ENCODE measurements around the gene ZNF607. TPM values are rescaled to one million over a fixed set of nuclear protein-coding genes. Genes with fewer than 3 reads are reported as not detected.
A peak's percentile ranks its signal among the peaks of the same experiment; 100 is the strongest.
"Not testable (repeated sequence)": the region's sequence is repeated elsewhere in the genome, so short reads cannot be mapped to it uniquely, and the experiment has no call there.

ZNF607 gene
- total and polyA plus RNA-seq, 2 experiments from 2014 or later = 4.5 to 28.3 TPM

- H3K36me3 ChIP-seq = peaks cover 21% of the 10 kb centered on the region
- DNase-seq (ENCODE audit: low read depth in 1 of 2, low spot score in 1 of 2) = no peak
- H3K9me3 ChIP-seq (ENCODE audit: low read depth) = no peaks in the 10 kb centered on the region
- no peak for TF ChIP-seq CTCF (IDR thresholded peaks at IDR 0.05; ENCODE audit: low read depth, low read length)
- H3K4me1 ChIP-seq (ENCODE audit: low read depth) = no peaks in the 10 kb centered on the region
- no peak overlapping the region for H3K27ac ChIP-seq
- H3K4me3 ChIP-seq = no peak overlapping the region
- no peaks in the 10 kb centered on the region for H3K27me3 ChIP-seq
Measured at GRCh38 chr19:37695144-37695899, 24.2 kb downstream of the ZNF607 start.

- Histone ChIP-seq H3K4me1 (ENCODE audit: low read depth) (no peaks in the 10 kb centered on the region), H3K36me3 (peaks cover 5% of the 10 kb centered on the region), H3K4me3 (no peak overlapping the region), H3K27ac (no peak overlapping the region), H3K9me3 (ENCODE audit: low read depth) (no peaks in the 10 kb centered on the region), H3K27me3 (no peaks in the 10 kb centered on the region)
- peak in 1 of 2 donors; percentile 22 for DNase-seq (ENCODE audit: low read depth in 1 of 2, low spot score in 1 of 2)
- TF ChIP-seq CTCF (IDR thresholded peaks at IDR 0.05; ENCODE audit: low read depth, low read length) = no peak
Measured at GRCh38 chr19:37692956-37693620, 26.5 kb downstream of the ZNF607 start.

- no peak for TF ChIP-seq CTCF (IDR thresholded peaks at IDR 0.05; ENCODE audit: low read depth, low read length)
- Histone ChIP-seq H3K36me3 (peaks cover 3% of the 10 kb centered on the region), H3K9me3 (ENCODE audit: low read depth) (no peaks in the 10 kb centered on the region), H3K4me3 (peak overlapping the region; percentile 50), H3K27me3 (no peaks in the 10 kb centered on the region), H3K4me1 (ENCODE audit: low read depth) (no peaks in the 10 kb centered on the region), H3K27ac (peak overlapping the region; percentile 71)
- DNase-seq (ENCODE audit: low read depth in 1 of 2, low spot score in 1 of 2) = peak; percentile 93 to 96
Measured at GRCh38 chr19:37691881-37692504, 27.6 kb downstream of the ZNF607 start.

GRCh38 chr19:37683520-37683919 is 36.0 kb downstream of the ZNF607 start:
- no peak for TF ChIP-seq CTCF (IDR thresholded peaks at IDR 0.05; ENCODE audit: low read depth, low read length)
- DNase-seq (ENCODE audit: low read depth in 1 of 2, low spot score in 1 of 2) = no peak
- Histone ChIP-seq H3K27ac (no peak overlapping the region), H3K4me1 (ENCODE audit: low read depth) (no peaks in the 10 kb centered on the region), H3K9me3 (ENCODE audit: low read depth) (no peaks in the 10 kb centered on the region), H3K36me3 (no peaks in the 10 kb centered on the region), H3K4me3 (no peak overlapping the region), H3K27me3 (no peaks in the 10 kb centered on the region)

GRCh38 chr19:37669450-37669914 is 50.1 kb downstream of the ZNF607 start:
- Histone ChIP-seq H3K4me3 (no peak overlapping the region), H3K27me3 (no peaks in the 10 kb centered on the region), H3K9me3 (ENCODE audit: low read depth) (peaks cover 3% of the 10 kb centered on the region), H3K36me3 (no peaks in the 10 kb centered on the region), H3K27ac (no peak overlapping the region), H3K4me1 (ENCODE audit: low read depth) (no peaks in the 10 kb centered on the region)
- no peak for DNase-seq (ENCODE audit: low read depth in 1 of 2, low spot score in 1 of 2)
- TF ChIP-seq CTCF (IDR thresholded peaks at IDR 0.05; ENCODE audit: low read depth, low read length) = no peak

GRCh38 chr19:37657157-37657556 is 62.4 kb downstream of the ZNF607 start:
- H3K4me1 ChIP-seq (ENCODE audit: low read depth) = peaks cover 17% of the 10 kb centered on the region
- H3K27ac ChIP-seq; H3K27me3 ChIP-seq; H3K9me3 ChIP-seq (ENCODE audit: low read depth); DNase-seq (ENCODE audit: low read depth in 1 of 2, low spot score in 1 of 2); H3K36me3 ChIP-seq; H3K4me3 ChIP-seq: not testable (repeated sequence)

All from cardiac muscle cell (in vitro differentiated cells and primary cell).